ENCODE results near the gene PEBP1.

- TF ChIP-seq CTCF (IDR thresholded peaks at IDR 0.05; ENCODE audit: low read depth, low read length), result no peak
- no peak for TF ChIP-seq MAX (IDR thresholded peaks at IDR 0.05; ENCODE audit: low read depth, low read length)
- no peak for TF ChIP-seq POLR2A (IDR thresholded peaks at IDR 0.05; ENCODE audit: extremely low read depth, insufficient read length)
Measured at GRCh38 chr12:118089782-118090181, 46.1 kb upstream of the PEBP1 start.
